HG02870 (cell line): ENCODE data around the gene ADCY10.
"Not testable (repeated sequence)": the region's sequence is repeated elsewhere in the genome, so short reads cannot be mapped to it uniquely, and the experiment has no call there.

ENCODE experiments used
- ATAC-seq: cut with Tn5 transposase; IDR thresholded peaks from one replicate; pipeline ENCODE4 v1.9.1; 2021; ENCODE audit warnings: mild to moderate bottlenecking, moderate library complexity; ENCODE audit not compliant: unreplicated experiment

The ADCY10 gene, protein sequence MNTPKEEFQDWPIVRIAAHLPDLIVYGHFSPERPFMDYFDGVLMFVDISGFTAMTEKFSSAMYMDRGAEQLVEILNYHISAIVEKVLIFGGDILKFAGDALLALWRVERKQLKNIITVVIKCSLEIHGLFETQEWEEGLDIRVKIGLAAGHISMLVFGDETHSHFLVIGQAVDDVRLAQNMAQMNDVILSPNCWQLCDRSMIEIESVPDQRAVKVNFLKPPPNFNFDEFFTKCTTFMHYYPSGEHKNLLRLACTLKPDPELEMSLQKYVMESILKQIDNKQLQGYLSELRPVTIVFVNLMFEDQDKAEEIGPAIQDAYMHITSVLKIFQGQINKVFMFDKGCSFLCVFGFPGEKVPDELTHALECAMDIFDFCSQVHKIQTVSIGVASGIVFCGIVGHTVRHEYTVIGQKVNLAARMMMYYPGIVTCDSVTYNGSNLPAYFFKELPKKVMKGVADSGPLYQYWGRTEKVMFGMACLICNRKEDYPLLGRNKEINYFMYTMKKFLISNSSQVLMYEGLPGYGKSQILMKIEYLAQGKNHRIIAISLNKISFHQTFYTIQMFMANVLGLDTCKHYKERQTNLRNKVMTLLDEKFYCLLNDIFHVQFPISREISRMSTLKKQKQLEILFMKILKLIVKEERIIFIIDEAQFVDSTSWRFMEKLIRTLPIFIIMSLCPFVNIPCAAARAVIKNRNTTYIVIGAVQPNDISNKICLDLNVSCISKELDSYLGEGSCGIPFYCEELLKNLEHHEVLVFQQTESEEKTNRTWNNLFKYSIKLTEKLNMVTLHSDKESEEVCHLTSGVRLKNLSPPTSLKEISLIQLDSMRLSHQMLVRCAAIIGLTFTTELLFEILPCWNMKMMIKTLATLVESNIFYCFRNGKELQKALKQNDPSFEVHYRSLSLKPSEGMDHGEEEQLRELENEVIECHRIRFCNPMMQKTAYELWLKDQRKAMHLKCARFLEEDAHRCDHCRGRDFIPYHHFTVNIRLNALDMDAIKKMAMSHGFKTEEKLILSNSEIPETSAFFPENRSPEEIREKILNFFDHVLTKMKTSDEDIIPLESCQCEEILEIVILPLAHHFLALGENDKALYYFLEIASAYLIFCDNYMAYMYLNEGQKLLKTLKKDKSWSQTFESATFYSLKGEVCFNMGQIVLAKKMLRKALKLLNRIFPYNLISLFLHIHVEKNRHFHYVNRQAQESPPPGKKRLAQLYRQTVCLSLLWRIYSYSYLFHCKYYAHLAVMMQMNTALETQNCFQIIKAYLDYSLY (N-terminal part only)

DNA sequence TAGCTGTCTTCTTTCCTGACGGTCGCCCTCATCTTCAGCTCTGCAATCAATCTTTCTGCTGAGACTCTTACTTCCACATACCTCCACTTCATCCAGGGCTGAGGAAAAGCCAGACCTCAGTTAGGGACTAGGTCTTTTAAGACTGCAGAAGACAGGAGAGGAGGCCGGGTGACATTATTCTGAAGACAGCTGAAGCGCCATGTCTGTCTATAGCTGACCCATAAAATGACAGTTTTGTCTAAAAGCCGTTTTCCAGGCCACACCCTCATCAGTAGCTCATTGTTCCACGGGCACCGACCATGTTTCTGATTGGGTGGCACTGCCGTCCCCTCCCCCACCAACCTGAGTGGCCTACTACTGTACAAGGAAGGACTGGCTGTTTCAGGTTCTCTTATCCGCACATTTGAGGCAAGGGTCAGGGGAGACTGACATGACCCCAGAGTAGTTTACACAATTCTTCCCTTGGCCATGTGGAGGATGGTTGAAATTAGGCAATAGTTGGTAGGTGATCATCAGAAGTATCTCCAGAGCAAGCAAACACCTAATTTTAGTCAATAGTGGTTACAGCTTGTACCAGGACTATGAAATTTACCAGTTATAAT lies at the start of gene ADCY10:
ADCY10 (minus strand) TSS at position 240 of the 602 bp plus-strand sequence. CDS start 8,994 bp downstream, outside the sequence.
- ATAC-seq = no peak

- no peak for ATAC-seq
Observed at GRCh38 chr1:167957710-167958109, 43.8 kb upstream of the ADCY10 start.

DNA sequence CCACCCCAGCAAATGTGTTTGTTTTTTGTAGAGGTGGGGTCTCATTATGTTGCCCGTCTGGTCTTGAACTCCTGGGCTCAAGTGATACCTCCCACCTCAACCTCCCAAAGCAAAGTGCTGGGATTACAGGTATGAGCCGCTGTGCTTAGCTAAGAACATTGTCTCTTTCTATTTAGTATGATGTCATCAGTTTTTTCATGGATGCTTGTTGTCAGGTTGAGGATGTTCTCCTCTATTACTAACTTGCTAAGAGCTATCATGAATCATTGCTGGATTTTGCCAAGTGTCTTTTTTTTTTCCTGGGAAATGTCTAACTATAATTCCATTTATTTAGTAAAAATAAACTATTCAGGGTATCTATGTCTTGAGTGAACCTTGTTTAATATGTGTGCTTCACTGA lies 42.0 kb upstream of the ADCY10 start:
- ATAC-seq = no peak

DNA sequence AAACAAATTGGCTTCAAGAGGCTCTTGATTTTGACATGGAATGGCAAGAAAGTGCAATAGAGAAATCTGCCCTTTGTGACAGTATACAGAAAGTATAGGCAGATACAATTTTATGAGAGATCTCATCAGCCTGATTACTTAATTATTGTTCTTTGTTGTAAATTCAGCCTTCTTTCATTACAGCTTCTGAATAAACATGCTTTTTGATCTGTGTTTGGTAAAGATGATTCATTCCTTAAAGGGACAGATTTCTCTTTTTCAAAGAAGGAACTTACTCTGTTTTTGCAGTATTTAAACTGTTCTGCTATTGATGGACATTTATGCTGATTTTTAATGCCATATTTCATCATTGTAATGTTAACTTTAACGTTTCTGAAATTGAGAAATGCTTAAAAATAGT lies 36.6 kb upstream of the ADCY10 start:
- no peak for ATAC-seq

- ATAC-seq = no peak
Observed at GRCh38 chr1:167949785-167950184, 35.9 kb upstream of the ADCY10 start.

- ATAC-seq = no peak
Observed at GRCh38 chr1:167947733-167948132, 33.8 kb upstream of the ADCY10 start.

DNA sequence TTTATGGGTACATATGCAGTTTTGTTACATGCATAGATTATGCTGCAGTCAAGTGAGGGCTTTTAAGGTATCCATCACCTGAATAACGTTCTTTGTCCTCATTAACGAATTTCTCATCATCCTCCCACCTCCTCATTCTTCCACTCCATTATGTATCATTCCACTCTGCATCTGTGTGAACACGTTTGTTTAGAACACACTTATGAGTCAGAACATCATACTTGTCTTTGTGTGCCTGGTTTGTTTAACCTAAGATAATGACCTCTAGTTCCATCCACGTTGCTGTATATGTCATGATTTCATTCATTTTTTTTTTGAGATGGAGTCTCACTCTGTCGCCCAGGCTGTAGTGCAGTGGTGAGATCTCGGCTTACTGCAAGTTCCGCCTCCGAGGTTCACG lies 29.6 kb upstream of the ADCY10 start:
- no peak for ATAC-seq

- ATAC-seq = no peak
Observed at GRCh38 chr1:167940264-167940663, 26.3 kb upstream of the ADCY10 start.

DNA sequence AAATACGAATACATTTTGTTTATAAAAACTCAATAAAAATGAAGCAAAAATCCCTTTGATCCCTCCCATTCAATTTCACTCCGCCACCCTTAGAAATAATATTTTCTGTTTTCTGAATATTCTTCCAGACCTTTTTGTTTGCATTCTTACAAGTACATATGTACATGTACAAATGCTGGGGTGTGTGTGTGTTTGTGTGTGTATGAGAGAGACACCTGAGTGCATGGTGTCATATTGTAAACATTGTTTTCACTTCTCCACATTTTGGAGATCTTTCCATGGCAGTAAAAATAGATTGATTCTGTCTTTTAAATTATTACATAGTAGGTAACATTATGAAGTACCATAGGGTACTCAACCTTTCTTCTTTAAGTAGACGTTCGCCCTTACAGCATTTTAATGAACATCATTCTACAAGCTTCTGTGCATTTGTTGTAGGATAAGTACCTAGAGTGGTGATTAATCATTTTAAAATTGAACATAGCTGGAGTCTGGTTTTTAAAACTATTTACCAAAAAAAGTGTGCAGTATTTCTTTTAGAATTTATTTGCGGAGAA lies 24.2 kb upstream of the ADCY10 start:
- no peak for ATAC-seq

- ATAC-seq = no peak
Observed at GRCh38 chr1:167937709-167938010, 23.7 kb upstream of the ADCY10 start.

GRCh38 chr1:167936930-167937708 lies 23.2 kb upstream of the ADCY10 start, which contains the start of gene MPC2:
Gene MPC2 (minus strand): TSS chr1:167937072. CDS start chr1:167935841, 1,231 bp downstream.
- peak; percentile 9 for ATAC-seq

DNA sequence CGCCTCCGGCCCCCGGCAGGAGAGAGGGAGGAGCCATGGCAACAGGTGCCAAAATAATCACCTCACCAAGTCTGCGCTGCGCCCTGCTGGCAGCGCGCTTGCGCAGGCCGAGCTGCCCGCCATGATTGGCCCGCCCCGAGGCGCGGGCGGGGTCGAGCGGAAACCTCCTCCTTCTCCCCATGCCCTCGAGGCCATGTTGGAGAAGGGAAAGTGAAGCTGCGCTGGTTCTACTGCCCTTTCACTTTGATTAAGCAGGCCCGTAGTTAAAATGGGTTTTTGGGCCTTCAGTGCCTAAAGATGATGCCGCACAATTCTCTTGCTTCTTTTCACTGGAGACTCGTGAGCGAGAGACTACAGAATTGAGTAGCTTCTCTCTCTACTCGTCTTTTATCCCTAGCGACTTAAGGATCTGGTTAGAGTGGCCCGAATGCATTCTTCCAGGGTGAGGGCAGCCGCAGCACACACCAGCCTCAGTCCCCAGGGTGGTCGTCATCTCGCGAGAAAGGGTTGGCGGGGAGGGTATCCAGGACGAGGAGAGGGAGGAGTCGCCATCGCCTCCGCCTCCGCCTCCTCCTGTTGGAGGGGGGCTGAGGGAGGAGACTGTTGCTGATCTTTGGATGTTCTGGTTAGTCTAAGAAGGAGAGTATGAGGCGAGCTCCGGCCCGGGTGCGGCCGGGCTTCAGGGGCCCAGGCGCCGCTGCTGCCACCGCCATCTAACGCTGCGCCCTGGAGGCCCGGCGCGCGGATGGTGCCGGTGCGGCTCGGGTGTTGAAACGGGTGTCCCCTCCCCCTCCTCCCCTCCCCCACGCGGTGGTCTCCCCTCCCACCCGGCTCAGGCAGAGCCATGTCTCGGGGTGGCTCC lies 22.4 kb upstream of the ADCY10 start, which contains the start of gene DCAF6:
DCAF6 (plus strand) TSS at position 616 of the 862 bp plus-strand sequence; CDS start at position 845, 229 bp downstream.
- peak; percentile 79 for ATAC-seq

DNA sequence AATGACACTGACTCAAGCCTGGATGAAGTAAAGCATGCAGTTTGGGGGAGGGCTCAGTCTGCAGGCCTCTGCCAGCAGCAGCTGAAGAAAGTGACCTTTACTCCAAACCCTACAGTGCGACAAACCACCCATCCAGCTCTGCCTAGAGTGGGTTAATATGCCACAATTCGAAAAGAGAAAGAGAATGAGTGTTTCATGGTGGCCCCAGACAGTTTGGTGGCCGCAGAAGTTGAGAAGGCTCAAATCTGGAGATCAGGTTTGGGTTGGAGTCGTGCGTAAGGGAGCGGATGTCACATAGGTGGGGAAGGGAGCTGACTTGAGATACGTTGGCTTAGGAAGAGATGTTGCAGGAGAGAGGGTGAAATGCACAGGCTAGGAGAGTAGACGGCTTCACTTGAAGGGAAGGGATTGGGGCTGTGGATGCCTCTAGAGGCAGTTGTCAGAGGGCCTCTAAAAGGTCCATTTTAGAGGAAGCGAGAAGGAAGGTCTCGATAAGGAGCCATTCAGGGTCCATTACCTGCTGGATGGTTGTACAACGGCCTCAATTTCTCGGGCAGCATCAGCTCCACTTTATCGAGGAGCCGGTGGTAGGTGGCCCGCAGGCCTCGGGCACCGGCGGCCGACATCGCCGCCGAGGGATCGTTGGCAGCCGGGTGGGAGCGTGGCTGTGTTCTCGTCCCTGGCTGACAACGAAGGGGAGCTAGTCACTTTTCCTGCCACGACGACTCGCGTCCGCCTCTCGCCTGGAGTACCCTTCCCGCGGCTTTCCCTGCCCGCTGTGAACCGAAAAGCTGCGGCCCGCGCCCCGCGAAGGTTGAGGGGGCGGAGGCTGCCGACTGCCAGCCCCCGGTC lies 21.5 kb upstream of the ADCY10 start:
- peak; percentile 8 for ATAC-seq

- no peak for ATAC-seq
Observed at GRCh38 chr1:167934426-167935215, 20.7 kb upstream of the ADCY10 start.

DNA sequence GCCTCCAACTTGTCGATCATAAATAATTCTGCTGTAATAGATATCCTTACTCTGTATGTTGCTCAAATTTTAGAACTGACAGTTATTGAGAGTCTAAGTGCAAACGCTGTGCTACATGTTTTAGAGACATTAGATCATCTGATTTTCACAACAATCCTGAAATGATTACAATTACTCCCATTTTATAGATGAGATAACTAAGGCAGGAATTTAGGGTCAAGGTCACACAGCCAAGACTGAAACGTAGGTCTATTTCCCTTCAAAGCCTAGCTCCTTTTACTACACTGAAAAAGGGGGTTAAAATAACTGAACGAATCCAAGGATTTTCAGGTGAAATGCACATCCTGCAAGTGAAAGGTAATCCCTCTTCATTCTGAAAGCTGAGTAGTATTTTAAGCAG lies 19.9 kb upstream of the ADCY10 start:
- no peak for ATAC-seq

DNA sequence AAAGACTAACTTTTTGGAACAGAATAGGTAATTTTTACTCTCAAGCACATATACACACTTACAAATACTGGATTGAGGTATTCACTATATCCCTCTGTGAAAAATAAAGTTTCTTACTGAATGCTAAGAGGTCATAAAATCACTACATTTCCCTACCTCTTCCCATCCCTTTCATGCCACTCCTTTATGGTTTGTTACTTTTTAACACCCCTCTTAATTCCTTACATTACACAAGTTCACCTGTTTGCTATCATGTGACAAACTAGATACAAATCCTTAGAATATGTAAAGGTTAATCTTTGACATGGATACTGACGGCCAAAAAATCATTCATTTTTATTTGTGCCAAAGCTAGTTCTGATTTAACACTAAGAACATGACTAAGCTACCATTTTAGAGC lies 15.8 kb upstream of the ADCY10 start:
- no peak for ATAC-seq

- ATAC-seq = not testable (repeated sequence)
Observed at GRCh38 chr1:167928919-167929318, 15.0 kb upstream of the ADCY10 start.
